NK-92 (cell line): ENCODE data around the gene MRPL55.

ENCODE experiments used
- DNase-seq: peaks from one replicate; lab custom pipeline; 2025; ENCODE audit not compliant: unreplicated experiment; lab: John Stamatoyannopoulos, UW

Gene MRPL55

GRCh38 chr1:228073061-228073856 is 35.8 kb downstream of the MRPL55 start:
- DNase-seq, result no peak

- DNase-seq, result no peak
Measured at GRCh38 chr1:228072658-228073043, 36.4 kb downstream of the MRPL55 start.

DNA sequence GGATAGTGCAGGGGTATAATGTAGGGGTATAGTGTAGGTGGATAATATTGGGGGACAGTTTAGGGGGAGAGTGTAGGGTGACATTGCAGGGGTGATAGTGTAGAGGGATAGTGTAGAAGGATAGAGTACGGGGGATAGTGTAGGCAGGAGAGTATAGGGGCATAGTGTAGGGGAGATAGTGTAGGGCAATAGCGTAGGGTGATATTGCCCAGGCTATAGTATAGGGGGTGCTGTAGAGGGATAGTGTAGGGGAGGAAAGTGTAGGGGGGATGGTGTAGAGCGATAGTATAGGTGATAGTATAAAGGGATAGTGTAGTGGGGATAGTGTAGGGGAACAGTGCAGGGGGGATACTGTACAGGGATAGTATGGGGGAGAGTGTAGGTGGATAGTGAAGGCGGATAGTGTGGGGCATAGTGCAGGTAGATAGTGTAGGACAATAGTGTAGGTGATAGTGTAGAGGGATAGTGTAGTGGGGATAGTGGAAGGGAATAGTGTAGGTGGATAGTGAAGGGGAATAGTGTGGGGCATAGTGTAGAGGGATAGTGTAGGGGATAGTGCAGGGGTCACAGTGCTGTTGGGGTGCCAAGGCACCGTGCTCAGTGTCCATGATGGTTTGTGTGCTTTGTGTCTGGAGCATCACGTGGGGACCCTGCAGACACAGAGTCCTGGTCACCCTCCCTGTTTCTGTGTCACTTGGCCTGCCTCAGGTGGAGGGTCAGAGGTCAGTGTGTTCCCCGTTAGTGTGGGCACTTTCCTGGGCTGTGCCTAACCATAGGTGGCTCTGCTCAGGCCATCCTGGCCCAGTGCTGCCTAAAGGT is 37.1 kb downstream of the MRPL55 start:
- DNase-seq, result no peak

- DNase-seq, result no peak
Measured at GRCh38 chr1:228070851-228071250, 38.2 kb downstream of the MRPL55 start.

DNA sequence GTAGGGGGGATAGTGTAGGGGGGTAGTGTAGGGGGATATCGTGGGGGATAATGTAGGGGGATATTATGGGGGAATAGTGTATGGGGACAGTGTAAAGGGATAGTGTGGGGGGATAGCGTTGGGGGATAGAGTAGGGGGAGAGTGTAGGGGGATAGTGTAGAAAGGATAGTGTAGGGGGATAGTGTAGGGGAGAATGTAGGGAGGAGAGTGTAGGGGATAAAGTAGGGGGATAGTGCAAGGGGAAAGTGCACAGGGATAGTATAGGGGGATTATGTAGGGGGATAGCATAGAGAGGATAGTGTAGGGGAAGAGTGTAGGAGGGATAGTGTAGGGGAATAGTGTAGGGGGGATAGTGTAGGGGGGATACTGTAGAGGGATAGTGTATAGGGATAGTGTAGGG is 38.9 kb downstream of the MRPL55 start:
- DNase-seq, result no peak

- no peak for DNase-seq
Measured at GRCh38 chr1:228068359-228068758, 40.7 kb downstream of the MRPL55 start.

- DNase-seq, result no peak
Measured at GRCh38 chr1:228066891-228067654, 42.0 kb downstream of the MRPL55 start.

DNA sequence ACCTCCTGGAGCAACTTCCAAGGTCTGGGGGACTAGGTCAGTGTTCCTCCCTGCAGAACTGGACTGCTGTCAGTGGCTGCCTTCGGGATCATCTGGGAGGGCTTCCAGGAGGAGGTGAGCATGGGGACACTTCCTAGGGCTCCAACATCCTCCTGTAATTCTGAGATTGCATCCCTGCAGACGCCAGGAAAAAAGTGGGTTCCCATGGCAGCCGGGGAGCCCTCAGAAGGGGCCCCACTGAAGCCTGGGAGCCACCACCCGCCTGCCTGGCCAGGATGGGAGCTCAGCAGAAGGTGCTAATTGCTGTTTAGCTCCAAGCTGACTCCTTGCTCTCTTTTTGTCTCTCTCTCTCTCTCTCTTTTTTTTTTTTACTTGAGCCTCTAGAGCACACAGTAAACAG is 42.7 kb downstream of the MRPL55 start:
- DNase-seq, result no peak

DNA sequence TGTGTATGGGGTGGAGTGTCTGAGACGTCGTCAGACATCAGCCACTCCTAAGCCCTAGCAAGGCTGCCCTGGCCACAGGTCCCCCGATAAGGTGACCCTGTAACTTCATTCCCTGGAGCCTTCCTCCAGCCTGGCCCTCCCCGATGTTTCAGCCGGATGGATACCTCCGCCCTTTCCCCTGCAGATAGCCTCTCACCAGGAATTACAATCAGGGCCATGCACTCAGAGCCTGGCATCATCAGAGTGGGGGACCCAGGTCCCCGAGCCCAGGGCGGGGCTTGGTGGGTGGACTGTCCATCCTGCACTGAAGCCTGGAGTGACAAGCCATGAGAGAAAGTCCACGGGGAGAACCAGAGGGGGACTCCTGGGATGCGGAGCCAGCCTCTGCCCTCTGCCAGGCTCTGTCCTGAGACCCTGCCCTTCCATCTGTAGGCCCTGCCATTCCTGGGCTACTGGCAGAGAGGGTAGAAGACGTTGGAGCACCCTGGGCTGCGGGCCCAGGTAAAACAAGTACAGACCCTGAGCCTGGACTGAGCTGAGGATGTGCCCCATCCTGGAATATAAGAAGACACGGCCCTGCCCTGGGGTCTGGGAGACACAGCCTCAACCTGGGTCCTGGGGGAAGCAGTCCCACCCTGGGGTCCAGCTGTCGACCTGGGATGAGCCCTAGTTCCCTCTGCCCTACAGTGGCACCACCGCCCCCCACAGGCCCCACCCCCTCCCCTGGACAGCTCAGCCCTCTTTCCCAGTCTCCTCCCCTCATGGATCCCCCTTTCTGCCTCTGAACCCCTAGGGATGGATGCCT is 43.4 kb downstream of the MRPL55 start:
- no peak for DNase-seq

DNA sequence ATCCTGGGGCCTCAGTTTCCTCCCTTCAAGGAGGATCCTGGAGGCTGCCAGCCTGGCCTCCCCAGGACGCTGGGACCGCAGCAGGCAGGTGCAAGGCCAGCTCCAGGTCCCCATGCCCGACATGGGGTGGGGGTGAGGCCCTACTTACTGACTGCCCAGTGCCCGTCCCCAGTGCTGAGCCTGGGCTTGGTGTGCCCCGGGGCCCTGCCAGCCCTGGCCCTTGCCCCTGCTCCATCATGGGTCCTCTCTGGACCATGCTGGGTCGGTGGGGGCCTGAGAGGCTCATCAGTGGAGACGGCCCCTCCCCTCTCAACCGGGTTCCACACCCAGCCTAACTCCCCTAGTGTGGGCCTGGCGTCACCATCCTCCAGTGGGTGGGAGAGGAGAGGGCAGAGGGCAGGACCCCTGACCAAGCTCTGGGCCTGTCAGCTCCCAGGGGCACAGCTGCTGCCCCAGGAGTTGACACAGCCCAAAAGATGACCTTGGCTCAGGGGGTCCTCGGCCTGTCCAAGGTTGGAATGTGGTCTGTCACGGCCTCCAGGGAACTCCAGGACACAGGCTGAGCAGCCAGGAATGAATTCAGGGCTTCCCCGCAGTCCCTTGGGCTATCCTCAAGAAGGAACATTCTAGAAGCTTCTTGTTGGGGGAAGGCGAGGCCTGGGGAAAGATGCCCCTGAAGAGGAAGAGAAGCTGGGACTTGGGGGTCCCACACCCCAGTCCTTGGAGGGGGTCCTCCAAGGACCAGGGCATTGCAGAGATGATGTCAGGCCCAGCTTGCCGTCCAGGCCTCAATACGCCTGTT is 44.2 kb downstream of the MRPL55 start:
- no peak for DNase-seq

GRCh38 chr1:228064296-228064695 is 44.8 kb downstream of the MRPL55 start:
- DNase-seq, result no peak

DNA sequence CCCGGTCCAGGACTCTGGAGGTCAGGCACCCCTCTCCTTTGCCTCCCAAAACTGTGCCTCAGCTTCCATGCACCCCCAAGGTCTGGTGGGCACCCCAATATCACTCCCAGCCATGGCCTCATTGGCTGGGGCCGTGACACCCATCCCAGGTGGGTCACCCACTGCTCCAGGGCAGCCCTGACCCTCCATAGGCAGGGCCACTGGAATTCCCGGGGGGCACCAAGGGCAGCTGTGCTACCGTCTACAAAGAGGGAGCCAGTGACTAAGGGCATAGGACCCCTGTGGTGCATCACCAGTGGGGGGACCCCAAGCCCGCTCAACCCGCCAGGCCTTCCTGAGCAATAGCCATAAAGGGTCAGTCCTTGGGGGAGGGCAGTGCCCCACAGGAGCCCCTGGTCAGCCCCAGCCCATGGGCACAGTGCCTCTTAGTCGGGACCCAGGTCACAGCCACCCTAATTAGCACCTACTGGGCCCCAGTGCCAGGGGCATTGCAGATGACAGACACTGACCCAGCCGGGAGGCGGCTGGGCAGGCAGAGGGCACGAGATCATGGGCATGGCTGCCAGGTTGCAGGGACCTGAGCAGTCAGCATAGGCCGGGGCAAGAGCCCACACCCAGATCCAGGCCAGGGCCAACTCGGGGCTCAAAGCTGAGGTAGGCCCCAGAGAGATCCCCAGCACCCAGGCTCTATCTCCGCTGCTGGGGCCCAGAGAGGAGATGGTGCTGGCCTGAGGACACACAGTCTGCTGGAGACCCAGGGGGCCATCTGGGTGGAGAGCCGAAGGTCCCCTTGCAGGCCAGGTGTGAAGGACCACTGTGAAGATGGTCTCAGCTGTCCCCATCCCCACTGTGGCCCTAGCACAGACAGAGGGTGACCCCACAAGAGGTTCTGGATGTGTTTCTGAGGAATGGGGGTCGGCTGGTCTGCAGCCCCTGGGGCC is 45.6 kb downstream of the MRPL55 start:
- DNase-seq, result no peak

DNA sequence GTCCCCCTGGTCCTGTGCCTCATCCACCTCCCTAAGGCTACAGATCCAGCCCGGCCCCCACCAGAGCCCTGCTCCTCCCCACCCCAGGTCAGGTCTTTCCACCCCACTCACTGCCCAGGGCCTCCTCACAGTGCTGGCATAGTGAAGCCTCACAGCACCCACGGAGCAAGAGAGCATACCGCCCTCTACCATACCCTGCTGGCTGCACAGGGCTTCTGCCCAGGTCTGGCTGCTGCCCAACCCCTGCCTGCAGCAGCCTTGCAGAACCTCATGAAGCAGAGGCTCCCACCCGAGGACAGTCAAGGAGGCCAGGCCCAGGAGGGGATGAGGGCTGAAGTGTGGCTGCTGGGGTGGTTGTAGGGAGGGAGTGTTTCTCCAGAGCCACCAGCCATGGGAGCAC is 46.3 kb downstream of the MRPL55 start:
- no peak for DNase-seq

DNA sequence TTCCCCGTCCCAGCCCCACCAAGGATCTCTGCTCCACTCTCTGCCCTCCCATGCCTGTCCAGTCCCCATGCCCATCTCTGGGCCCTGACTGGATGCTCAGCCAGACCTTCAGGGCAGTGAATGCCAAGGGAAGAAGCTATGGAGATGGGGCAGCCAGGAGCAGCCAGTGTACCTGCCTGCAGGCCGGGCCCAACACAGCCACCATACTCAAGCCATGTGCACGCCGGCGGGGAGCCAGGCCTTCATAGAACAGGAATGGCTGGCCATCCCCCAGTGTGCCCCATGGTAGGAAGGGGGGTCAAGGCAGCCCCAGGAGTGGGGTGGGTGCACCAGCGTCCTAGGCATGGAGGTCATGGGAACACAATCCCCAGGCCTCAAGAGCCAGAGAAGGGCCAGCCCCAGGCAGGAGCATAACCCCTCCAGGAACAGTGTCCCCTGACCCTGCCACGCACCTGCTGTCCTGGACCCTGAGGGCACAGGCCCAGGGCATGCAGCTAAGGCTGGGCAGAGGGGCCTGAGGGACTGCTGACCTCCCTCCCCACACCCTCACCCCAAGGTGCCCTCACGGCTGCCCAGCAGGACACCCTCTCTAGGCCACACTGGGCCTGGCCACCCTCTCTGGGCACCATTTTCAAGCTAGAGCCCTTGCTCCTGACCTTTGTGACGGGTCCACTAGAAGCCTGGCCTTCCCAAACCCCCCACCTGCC is 46.9 kb downstream of the MRPL55 start:
- no peak for DNase-seq

- DNase-seq, result no peak
Measured at GRCh38 chr1:228061411-228062084, 47.6 kb downstream of the MRPL55 start.

DNA sequence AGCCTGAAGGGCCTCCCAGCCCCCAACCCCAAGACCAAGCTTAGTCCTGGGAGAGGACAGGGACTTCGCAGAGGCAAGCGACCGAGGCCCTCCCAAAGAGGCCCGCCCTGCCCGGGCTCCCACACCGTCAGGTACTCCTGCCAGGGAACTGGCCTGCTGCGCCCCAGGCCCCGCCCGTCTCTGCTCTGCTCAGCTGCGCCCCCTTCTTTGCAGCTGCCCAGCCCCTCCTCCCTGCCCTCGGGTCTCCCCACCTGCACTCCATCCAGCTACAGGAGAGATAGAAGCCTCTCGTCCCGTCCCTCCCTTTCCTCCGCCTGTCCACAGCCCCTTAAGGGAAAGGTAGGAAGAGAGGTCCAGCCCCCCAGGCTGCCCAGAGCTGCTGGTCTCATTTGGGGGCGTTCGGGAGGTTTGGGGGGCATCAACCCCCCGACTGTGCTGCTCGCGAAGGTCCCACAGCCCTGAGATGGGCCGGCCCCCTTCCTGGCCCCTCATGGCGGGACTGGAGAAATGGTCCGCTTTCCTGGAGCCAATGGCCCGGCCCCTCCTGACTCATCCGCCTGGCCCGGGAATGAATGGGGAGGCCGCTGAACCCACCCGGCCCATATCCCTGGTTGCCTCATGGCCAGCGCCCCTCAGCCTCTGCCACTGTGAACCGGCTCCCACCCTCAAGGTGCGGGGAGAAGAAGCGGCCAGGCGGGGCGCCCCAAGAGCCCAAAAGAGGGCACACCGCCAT is 48.5 kb downstream of the MRPL55 start:
- no peak for DNase-seq
